ENCODE measurements around the gene AKAP13. TPM values are rescaled to one million over a fixed set of nuclear protein-coding genes. Genes with fewer than 3 reads are reported as not detected.
A peak's percentile ranks its signal among the peaks of the same experiment; 100 is the strongest.

Gene AKAP13
- total RNA-seq, 1 experiment from 2014 or later: 36.4 TPM

GRCh38 chr15:85755942-85756341 is 375.5 kb downstream of the AKAP13 start:
- Histone ChIP-seq H3K9me3 (no peaks in the 10 kb centered on the region), H3K36me3 (no peaks in the 10 kb centered on the region; the same call in 1 of the 2 replicates), H3K27me3 (no peaks in the 10 kb centered on the region), H3K4me3 (no peak overlapping the region)
- DNase-seq: no peak

- Histone ChIP-seq H3K36me3 (no peaks in the 10 kb centered on the region; the same call in 1 of the 2 replicates), H3K4me3 (no peak overlapping the region), H3K27me3 (no peaks in the 10 kb centered on the region), H3K9me3 (no peaks in the 10 kb centered on the region)
- no peak for DNase-seq
Measured at GRCh38 chr15:85756411-85757072, 376.1 kb downstream of the AKAP13 start.

GRCh38 chr15:85757073-85757938 is 376.9 kb downstream of the AKAP13 start:
- no peaks in the 10 kb centered on the region for H3K9me3 ChIP-seq

GRCh38 chr15:85757939-85758654 is 377.7 kb downstream of the AKAP13 start:
- Histone ChIP-seq H3K36me3 (no peaks in the 10 kb centered on the region; the same call in 1 of the 2 replicates), H3K4me3 (no peak overlapping the region), H3K27me3 (no peaks in the 10 kb centered on the region), H3K9me3 (no peaks in the 10 kb centered on the region)
- no peak for DNase-seq

More at GRCh38 chr15:85757073-85757938, 376.9 kb downstream of the AKAP13 start:
- no peak for DNase-seq
- no peaks in the 10 kb centered on the region for H3K27me3 ChIP-seq
- no peaks in the 10 kb centered on the region; the same call in 1 of the 2 replicates for H3K36me3 ChIP-seq
- H3K4me3 ChIP-seq: no peak overlapping the region

- Histone ChIP-seq H3K4me3 (no peak overlapping the region), H3K36me3 (no peaks in the 10 kb centered on the region; the same call in 1 of the 2 replicates), H3K27me3 (no peaks in the 10 kb centered on the region), H3K9me3 (no peaks in the 10 kb centered on the region)
- DNase-seq: no peak
Measured at GRCh38 chr15:85758655-85758978, 378.2 kb downstream of the AKAP13 start.

- H3K9me3 ChIP-seq: no peaks in the 10 kb centered on the region
- no peaks in the 10 kb centered on the region; the same call in 1 of the 2 replicates for H3K36me3 ChIP-seq
- H3K4me3 ChIP-seq: no peak overlapping the region
- no peaks in the 10 kb centered on the region for H3K27me3 ChIP-seq
- no peak for DNase-seq
Measured at GRCh38 chr15:85759376-85759775, 379.0 kb downstream of the AKAP13 start.

- no peak for DNase-seq
- no peaks in the 10 kb centered on the region for H3K27me3 ChIP-seq
- no peaks in the 10 kb centered on the region; the same call in 1 of the 2 replicates for H3K36me3 ChIP-seq
- H3K9me3 ChIP-seq: no peaks in the 10 kb centered on the region
- H3K4me3 ChIP-seq: no peak overlapping the region
Measured at GRCh38 chr15:85760049-85760448, 379.6 kb downstream of the AKAP13 start.

GRCh38 chr15:85760531-85761371 is 380.3 kb downstream of the AKAP13 start:
- DNase-seq: no peak

GRCh38 chr15:85761635-85762034 is 381.2 kb downstream of the AKAP13 start:
- no peaks in the 10 kb centered on the region; the same call in 1 of the 2 replicates for H3K36me3 ChIP-seq
- H3K4me3 ChIP-seq: no peak overlapping the region
- H3K9me3 ChIP-seq: no peaks in the 10 kb centered on the region
- DNase-seq: peak; percentile 67
- no peaks in the 10 kb centered on the region for H3K27me3 ChIP-seq

More at GRCh38 chr15:85760531-85761371, 380.3 kb downstream of the AKAP13 start:
- Histone ChIP-seq H3K4me3 (no peak overlapping the region), H3K9me3 (no peaks in the 10 kb centered on the region), H3K36me3 (no peaks in the 10 kb centered on the region; the same call in 1 of the 2 replicates), H3K27me3 (no peaks in the 10 kb centered on the region)

GRCh38 chr15:85762039-85762755 is 381.8 kb downstream of the AKAP13 start:
- no peaks in the 10 kb centered on the region for H3K27me3 ChIP-seq
- H3K4me3 ChIP-seq: no peak overlapping the region
- no peak for DNase-seq
- H3K9me3 ChIP-seq: no peaks in the 10 kb centered on the region
- no peaks in the 10 kb centered on the region; the same call in 1 of the 2 replicates for H3K36me3 ChIP-seq

- no peaks in the 10 kb centered on the region for H3K27me3 ChIP-seq
- no peaks in the 10 kb centered on the region for H3K9me3 ChIP-seq
- no peak for DNase-seq
- no peak overlapping the region for H3K4me3 ChIP-seq
- no peaks in the 10 kb centered on the region; the same call in 1 of the 2 replicates for H3K36me3 ChIP-seq
Measured at GRCh38 chr15:85762756-85763127, 382.3 kb downstream of the AKAP13 start.

GRCh38 chr15:85763157-85763556 is 382.8 kb downstream of the AKAP13 start:
- H3K9me3 ChIP-seq: no peaks in the 10 kb centered on the region
- H3K4me3 ChIP-seq: no peak overlapping the region
- DNase-seq: peak; percentile 43
- H3K36me3 ChIP-seq: no peaks in the 10 kb centered on the region; the same call in 1 of the 2 replicates
- H3K27me3 ChIP-seq: no peaks in the 10 kb centered on the region

GRCh38 chr15:85763673-85764633 is 383.6 kb downstream of the AKAP13 start:
- Histone ChIP-seq H3K4me3 (no peak overlapping the region), H3K36me3 (no peaks in the 10 kb centered on the region; the same call in 1 of the 2 replicates), H3K9me3 (no peaks in the 10 kb centered on the region), H3K27me3 (no peaks in the 10 kb centered on the region)
- no peak for DNase-seq

- Histone ChIP-seq H3K27me3 (no peaks in the 10 kb centered on the region), H3K4me3 (no peak overlapping the region), H3K9me3 (no peaks in the 10 kb centered on the region), H3K36me3 (no peaks in the 10 kb centered on the region; the same call in 1 of the 2 replicates)
- no peak for DNase-seq
Measured at GRCh38 chr15:85764649-85765277, 384.4 kb downstream of the AKAP13 start.
